Transverse colon (tissue), 4 donors: ENCODE results near the gene RGS6.

Experiments used
- POLR2AphosphoS5 ChIP-seq, 3 donors: sonication (generic); formaldehyde crosslinking; IDR thresholded peaks; one replicate each; pipeline ENCODE4 v1.6.1; 2016; ENCODE audit warnings: antibody characterized with exemption in 3 of 3
- TF ChIP-seq, protein P1 (sequence below), 5 experiments: fragments of 200-600 bp in 3 of 5; fragments of 450-650 bp in 2 of 5; sonication (generic) in 3 of 5; IDR thresholded peaks; 1 replicate in 2 of 5; 2 replicates in 3 of 5; pipeline ENCODE4 v1.5.1; 2016 to 2017; ENCODE audit warnings: antibody characterized with exemption in 5 of 5, inconsistent platforms in 3 of 5, mild to moderate bottlenecking in 2 of 5, moderate library complexity in 1 of 5

DNA sequence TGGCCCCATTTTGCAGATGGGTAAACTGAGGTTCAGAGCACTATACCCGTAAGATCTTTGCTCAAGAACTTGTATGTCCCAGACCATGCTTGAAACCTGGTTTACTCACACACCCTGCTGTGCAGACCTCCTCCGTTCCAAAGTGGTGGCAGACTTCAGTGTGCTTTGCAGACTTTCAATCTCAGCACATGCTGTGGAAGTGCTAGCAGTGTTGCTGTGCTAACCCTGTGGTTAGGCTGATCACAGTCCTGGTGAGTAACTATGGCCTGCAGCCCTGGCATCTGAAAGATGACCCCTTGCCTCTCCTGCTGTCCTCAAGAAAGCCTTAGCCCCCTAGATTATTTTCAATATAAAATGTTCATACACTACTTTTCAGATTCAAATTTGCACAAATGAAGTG lies 511.0 kb downstream of the RGS6 start:
- TF ChIP-seq, protein P1, sequence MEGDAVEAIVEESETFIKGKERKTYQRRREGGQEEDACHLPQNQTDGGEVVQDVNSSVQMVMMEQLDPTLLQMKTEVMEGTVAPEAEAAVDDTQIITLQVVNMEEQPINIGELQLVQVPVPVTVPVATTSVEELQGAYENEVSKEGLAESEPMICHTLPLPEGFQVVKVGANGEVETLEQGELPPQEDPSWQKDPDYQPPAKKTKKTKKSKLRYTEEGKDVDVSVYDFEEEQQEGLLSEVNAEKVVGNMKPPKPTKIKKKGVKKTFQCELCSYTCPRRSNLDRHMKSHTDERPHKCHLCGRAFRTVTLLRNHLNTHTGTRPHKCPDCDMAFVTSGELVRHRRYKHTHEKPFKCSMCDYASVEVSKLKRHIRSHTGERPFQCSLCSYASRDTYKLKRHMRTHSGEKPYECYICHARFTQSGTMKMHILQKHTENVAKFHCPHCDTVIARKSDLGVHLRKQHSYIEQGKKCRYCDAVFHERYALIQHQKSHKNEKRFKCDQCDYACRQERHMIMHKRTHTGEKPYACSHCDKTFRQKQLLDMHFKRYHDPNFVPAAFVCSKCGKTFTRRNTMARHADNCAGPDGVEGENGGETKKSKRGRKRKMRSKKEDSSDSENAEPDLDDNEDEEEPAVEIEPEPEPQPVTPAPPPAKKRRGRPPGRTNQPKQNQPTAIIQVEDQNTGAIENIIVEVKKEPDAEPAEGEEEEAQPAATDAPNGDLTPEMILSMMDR (IDR thresholded peaks at IDR 0.05) = no peak
- no peak for TF ChIP-seq POLR2AphosphoS5 (IDR thresholded peaks at IDR 0.05)
